WTC11 (cell line): ENCODE data around the gene SLTM. TPM values are rescaled to one million over a fixed set of nuclear protein-coding genes. Genes with fewer than 3 reads are reported as not detected.
"Not testable (repeated sequence)": the region's sequence is repeated elsewhere in the genome, so short reads cannot be mapped to it uniquely, and the experiment has no call there.

Experiments
- ATAC-seq: fragments of 200-7000 bp; cut with Tn5 transposase; 2 replicates; pipeline ENCODE4 v1.10.0; 2021; ENCODE audit warnings: mild to moderate bottlenecking, moderate library complexity
- CTCF ChIA-PET: fragments of 300-600 bp; sonication (Branson Sonifier 250); formaldehyde crosslinking; loops from one replicate; lab custom pipeline; 2021; ENCODE audit warnings: antibody characterized with exemption; lab: Charles Lee
- POLR2A ChIA-PET: fragments of 350-600 bp; sonication (Branson Sonifier 250); formaldehyde crosslinking; loops from one replicate; lab custom pipeline; 2021; ENCODE audit warnings: antibody characterized with exemption; lab: Charles Lee
- DNase-seq: peaks from one replicate; pipeline ENCODE4 v3.0.0; 2021; ENCODE audit warnings: low spot score
- H3K27ac Mint-ChIP-seq: 2 replicates; pipeline ENCODE4 v1.8.0; 2021; ENCODE audit warnings: mixed read lengths
- H3K27me3 Mint-ChIP-seq: 2 replicates; pipeline ENCODE4 v1.8.0; 2021; ENCODE audit warnings: low read depth, mild to moderate bottlenecking, moderate library complexity, mixed read lengths
- H3K36me3 Mint-ChIP-seq: 2 replicates; pipeline ENCODE4 v1.8.0; 2021; ENCODE audit warnings: mixed read lengths
- H3K4me1 Mint-ChIP-seq: 2 replicates; pipeline ENCODE4 v1.8.0; 2022; ENCODE audit warnings: mixed read lengths
- H3K4me3 Mint-ChIP-seq: 2 replicates; pipeline ENCODE4 v1.8.0; 2021; ENCODE audit warnings: mild to moderate bottlenecking, moderate library complexity, mixed read lengths
- H3K9me3 Mint-ChIP-seq: 2 replicates; pipeline ENCODE4 v1.8.0; 2021; ENCODE audit warnings: mixed read lengths
- ATF1 ChIP-seq: sonication (generic); formaldehyde crosslinking; IDR thresholded peaks from 2 replicates; pipeline ENCODE4 v1.8.1; 2023; ENCODE audit warnings: mild to moderate bottlenecking, moderate library complexity, missing genetic modification reagents
- CBFB ChIP-seq: sonication (generic); formaldehyde crosslinking; IDR thresholded peaks from 2 replicates; pipeline ENCODE4 v1.8.1; 2022; ENCODE audit warnings: mild to moderate bottlenecking, low read depth, missing genetic modification reagents
- CREM ChIP-seq: sonication (generic); formaldehyde crosslinking; IDR thresholded peaks from 2 replicates; pipeline ENCODE4 v1.8.1; 2022; ENCODE audit warnings: mild to moderate bottlenecking, missing genetic modification reagents, moderate library complexity
- EMX1 ChIP-seq: fragments of 250-450 bp; sonication (Bioruptor Pico); IDR thresholded peaks from 2 replicates; pipeline ENCODE4 v1.8.0; 2021; ENCODE audit warnings: mild to moderate bottlenecking
- GABPB1 ChIP-seq: sonication (generic); formaldehyde crosslinking; IDR thresholded peaks from 2 replicates; pipeline ENCODE4 v1.8.1; 2023; ENCODE audit warnings: mild to moderate bottlenecking, missing genetic modification reagents
- JUN ChIP-seq: sonication (generic); formaldehyde crosslinking; IDR thresholded peaks from 2 replicates; pipeline ENCODE4 v1.8.0; 2023; ENCODE audit warnings: mild to moderate bottlenecking, missing genetic modification reagents
- MYBL2 ChIP-seq: sonication (generic); formaldehyde crosslinking; IDR thresholded peaks from 2 replicates; pipeline ENCODE4 v1.8.1; 2023; ENCODE audit warnings: mild to moderate bottlenecking, moderate library complexity, missing genetic modification reagents
- NFATC4 ChIP-seq: fragments of 250-450 bp; sonication (Bioruptor Pico); IDR thresholded peaks from 2 replicates; pipeline ENCODE4 v1.9.0; 2021; ENCODE audit warnings: mild to moderate bottlenecking
- NFYB ChIP-seq: sonication (generic); formaldehyde crosslinking; conservative IDR thresholded peaks from 2 replicates; pipeline ENCODE4 v1.8.0; 2022; ENCODE audit warnings: low read depth, missing genetic modification reagents
- RORB ChIP-seq: fragments of 250-450 bp; sonication (Bioruptor Pico); IDR thresholded peaks from 2 replicates; pipeline ENCODE4 v1.9.0; 2021; ENCODE audit warnings: mild to moderate bottlenecking
- TCF7 ChIP-seq: sonication (generic); formaldehyde crosslinking; IDR thresholded peaks from 2 replicates; pipeline ENCODE4 v1.8.0; 2022; ENCODE audit warnings: mild to moderate bottlenecking, low read depth, missing genetic modification reagents, moderate library complexity
- ZBTB21 ChIP-seq: sonication (generic); formaldehyde crosslinking; IDR thresholded peaks from 2 replicates; pipeline ENCODE4 v1.8.1; 2023; ENCODE audit warnings: mild to moderate bottlenecking, missing genetic modification reagents, borderline replicate concordance
- ZNF121 ChIP-seq: sonication (generic); formaldehyde crosslinking; IDR thresholded peaks from 2 replicates; pipeline ENCODE4 v1.8.0; 2023; ENCODE audit warnings: missing genetic modification reagents
- ZNF138 ChIP-seq: sonication (generic); formaldehyde crosslinking; conservative IDR thresholded peaks from 2 replicates; pipeline ENCODE4 v1.8.1; 2022; ENCODE audit warnings: mild to moderate bottlenecking, moderate library complexity, missing genetic modification reagents
- total RNA-seq: library from RNA; stranded (reverse); gene quantifications from 3 replicates; pipeline ENCODE4 v1.2.3, GENCODE V29; 2021
- TF ChIP-seq, protein P1 (sequence below): sonication (generic); formaldehyde crosslinking; IDR thresholded peaks from 2 replicates; pipeline ENCODE4 v1.8.1; 2023; ENCODE audit warnings: mild to moderate bottlenecking, moderate library complexity, missing genetic modification reagents
- TF ChIP-seq, protein P2 (sequence below): sonication (generic); formaldehyde crosslinking; IDR thresholded peaks from 2 replicates; pipeline ENCODE4 v1.8.1; 2022; ENCODE audit warnings: low read depth, mild to moderate bottlenecking, moderate library complexity, missing genetic modification reagents, borderline replicate concordance
- TF ChIP-seq, protein P3 (sequence below): sonication (generic); formaldehyde crosslinking; IDR thresholded peaks from 2 replicates; pipeline ENCODE4 v1.8.1; 2022; ENCODE audit warnings: low read depth, missing genetic modification reagents, borderline replicate concordance

The SLTM gene
- total RNA-seq, 1 experiment from 2014 or later: 126 TPM

DNA sequence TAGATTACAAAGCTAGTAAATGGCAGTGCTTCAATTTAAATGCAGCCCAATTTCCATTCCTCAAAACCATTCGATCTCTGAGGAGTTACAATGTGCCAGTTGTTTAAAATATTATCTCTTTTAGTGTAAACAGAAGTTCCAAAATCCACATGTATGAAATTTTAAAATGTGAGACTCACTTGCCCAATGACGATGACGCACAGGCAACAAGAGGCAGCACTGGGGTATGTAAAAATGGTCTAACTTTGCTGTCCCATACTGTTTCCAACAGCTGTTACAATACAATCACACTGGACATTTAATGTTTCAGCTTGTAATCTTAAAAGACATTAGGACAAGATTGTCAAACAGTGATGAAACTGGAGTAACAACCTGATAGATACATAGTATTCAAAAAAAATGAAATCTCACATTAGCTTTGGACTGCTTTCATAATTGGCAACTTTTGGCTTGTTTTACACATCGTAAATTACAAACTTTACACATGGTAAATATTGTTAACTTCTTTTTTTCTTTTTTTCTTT, 12.2 kb downstream of the SLTM start:
- ATAC-seq: no peak
- Mint-ChIP-seq H3K4me1 (peaks cover 13% of the 10 kb centered on the region), H3K4me3 (no peak overlapping the region), H3K36me3 (peaks cover 27% of the 10 kb centered on the region), H3K9me3 (no peaks in the 10 kb centered on the region), H3K27ac (0 out of 2 replicates have a peak overlapping the region, but pooled peaks have one; percentile 53), H3K27me3 (no peaks in the 10 kb centered on the region)
- ChIA-PET CTCF (no interaction called here), POLR2A (interaction anchor here (1.4 kb wide), 1 partner anchor 9 kb away, joined by 3 read pairs; no protein-coding TSS in a partner anchor)
- TF ChIP-seq NFYB (CRISPR knock-in tag) (no peak), CREM (CRISPR knock-in tag) (no peak), ATF1 (no peak), TCF7 (CRISPR knock-in tag) (no peak), ZNF138 (CRISPR knock-in tag) (no peak), EMX1 (no peak), MYBL2 (CRISPR knock-in tag) (no peak), NFATC4 (CRISPR knock-in tag) (no peak), JUN (CRISPR knock-in tag) (no peak), ZBTB21 (CRISPR knock-in tag) (no peak)
- TF ChIP-seq, protein P1, sequence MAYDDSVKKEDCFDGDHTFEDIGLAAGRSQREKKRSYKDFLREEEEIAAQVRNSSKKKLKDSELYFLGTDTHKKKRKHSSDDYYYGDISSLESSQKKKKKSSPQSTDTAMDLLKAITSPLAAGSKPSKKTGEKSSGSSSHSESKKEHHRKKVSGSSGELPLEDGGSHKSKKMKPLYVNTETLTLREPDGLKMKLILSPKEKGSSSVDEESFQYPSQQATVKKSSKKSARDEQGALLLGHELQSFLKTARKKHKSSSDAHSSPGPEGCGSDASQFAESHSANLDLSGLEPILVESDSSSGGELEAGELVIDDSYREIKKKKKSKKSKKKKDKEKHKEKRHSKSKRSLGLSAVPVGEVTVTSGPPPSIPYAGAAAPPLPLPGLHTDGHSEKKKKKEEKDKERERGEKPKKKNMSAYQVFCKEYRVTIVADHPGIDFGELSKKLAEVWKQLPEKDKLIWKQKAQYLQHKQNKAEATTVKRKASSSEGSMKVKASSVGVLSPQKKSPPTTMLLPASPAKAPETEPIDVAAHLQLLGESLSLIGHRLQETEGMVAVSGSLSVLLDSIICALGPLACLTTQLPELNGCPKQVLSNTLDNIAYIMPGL (CRISPR knock-in tag): no peak
- TF ChIP-seq, protein P2, sequence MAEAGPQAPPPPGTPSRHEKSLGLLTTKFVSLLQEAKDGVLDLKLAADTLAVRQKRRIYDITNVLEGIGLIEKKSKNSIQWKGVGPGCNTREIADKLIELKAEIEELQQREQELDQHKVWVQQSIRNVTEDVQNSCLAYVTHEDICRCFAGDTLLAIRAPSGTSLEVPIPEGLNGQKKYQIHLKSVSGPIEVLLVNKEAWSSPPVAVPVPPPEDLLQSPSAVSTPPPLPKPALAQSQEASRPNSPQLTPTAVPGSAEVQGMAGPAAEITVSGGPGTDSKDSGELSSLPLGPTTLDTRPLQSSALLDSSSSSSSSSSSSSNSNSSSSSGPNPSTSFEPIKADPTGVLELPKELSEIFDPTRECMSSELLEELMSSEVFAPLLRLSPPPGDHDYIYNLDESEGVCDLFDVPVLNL (CRISPR knock-in tag): no peak
- TF ChIP-seq, protein P3, sequence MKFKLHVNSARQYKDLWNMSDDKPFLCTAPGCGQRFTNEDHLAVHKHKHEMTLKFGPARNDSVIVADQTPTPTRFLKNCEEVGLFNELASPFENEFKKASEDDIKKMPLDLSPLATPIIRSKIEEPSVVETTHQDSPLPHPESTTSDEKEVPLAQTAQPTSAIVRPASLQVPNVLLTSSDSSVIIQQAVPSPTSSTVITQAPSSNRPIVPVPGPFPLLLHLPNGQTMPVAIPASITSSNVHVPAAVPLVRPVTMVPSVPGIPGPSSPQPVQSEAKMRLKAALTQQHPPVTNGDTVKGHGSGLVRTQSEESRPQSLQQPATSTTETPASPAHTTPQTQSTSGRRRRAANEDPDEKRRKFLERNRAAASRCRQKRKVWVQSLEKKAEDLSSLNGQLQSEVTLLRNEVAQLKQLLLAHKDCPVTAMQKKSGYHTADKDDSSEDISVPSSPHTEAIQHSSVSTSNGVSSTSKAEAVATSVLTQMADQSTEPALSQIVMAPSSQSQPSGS (CRISPR knock-in tag): no peak
- no peak for DNase-seq

GRCh38 chr15:58920447-58920846, 13.0 kb downstream of the SLTM start:
- H3K4me3 Mint-ChIP-seq, ATAC-seq, H3K27me3 Mint-ChIP-seq, DNase-seq, H3K9me3 Mint-ChIP-seq, H3K27ac Mint-ChIP-seq, POLR2A ChIA-PET, H3K4me1 Mint-ChIP-seq, CTCF ChIA-PET: not testable (repeated sequence)
- H3K36me3 Mint-ChIP-seq: peaks cover 26% of the 10 kb centered on the region

DNA sequence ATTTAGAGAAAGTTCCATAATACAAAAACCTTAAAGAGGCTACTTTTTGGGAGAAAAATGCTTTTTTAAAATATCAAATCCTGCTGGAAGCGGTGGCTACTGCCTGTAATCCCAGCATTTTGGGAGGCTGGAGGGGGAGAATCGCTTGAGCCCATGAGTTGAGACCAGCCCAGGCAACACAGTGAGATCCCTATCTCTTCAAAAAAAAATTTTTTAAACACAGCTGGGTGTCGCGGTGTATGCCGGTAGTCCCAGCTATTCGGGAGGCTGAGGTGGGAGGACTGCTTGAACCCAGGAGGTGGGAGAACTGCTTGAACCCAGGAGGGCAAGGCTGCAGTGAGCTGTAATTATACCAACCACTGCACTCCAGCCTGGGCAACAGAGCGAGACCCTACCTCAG, 14.2 kb downstream of the SLTM start:
- ATAC-seq: no peak
- no peak overlapping the region for H3K27ac Mint-ChIP-seq
- peaks cover 11% of the 10 kb centered on the region; the same call in 1 of the 2 replicates for H3K4me1 Mint-ChIP-seq
- no peak overlapping the region for H3K4me3 Mint-ChIP-seq
- ChIA-PET CTCF (no interaction called here), POLR2A (no interaction called here)
- no peaks in the 10 kb centered on the region for H3K9me3 Mint-ChIP-seq
- DNase-seq: no peak
- peaks cover 35% of the 10 kb centered on the region for H3K36me3 Mint-ChIP-seq
- TF ChIP-seq ZNF121 (CRISPR knock-in tag) (peak; percentile 75; the same call in 1 of the 2 replicates), CREM (CRISPR knock-in tag) (no peak), GABPB1 (CRISPR knock-in tag) (no peak), CBFB (CRISPR knock-in tag) (no peak), RORB (CRISPR knock-in tag) (no peak)
- TF ChIP-seq, protein P1 (CRISPR knock-in tag): no peak
- TF ChIP-seq, protein P2 (CRISPR knock-in tag): no peak
- H3K27me3 Mint-ChIP-seq: no peaks in the 10 kb centered on the region
